ENCODE measurements around the gene CD164.
"Not testable (repeated sequence)": the region's sequence is repeated elsewhere in the genome, so short reads cannot be mapped to it uniquely, and the experiment has no call there.

Gene CD164

DNA sequence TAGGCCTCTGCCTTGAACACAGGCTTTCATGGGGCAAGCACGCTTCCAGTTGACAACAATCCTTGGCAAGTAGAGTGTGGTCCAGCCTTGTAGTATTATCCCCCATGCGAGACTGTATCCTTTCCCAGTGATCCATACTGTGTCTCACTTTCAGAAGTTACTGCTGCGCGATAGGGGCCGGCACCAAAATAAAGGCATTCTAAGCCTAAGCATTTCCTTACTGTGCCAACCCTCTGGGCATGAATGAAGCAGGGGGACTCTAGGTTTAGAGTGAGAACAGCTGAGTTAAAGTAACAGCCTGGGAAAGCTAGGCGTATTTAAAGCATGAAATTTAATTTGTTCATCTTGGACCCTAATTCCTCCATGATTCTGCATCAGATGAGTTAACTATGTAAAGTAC is 39.4 kb downstream of the CD164 start:
- no peak for DNase-seq (ENCODE audit: low spot score)

DNA sequence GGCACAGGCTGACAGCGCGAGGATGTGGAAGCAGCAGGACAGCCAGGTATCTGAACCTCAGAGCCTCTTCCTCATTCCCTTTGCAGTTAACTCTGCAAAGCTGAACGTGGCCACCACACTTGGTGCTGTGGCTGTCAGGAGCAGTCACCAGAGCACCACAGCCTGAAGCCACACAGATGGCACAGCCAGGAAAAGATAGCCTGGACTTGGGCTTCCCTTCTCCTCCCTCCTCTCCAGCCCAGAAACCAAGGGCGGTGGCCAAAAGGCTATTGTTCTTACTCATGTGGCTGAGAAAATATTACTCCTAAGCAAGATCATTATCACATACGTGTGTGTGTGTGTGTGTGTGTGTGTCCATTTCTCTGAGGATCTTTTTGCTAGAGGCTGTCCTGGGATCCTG is 39.8 kb downstream of the CD164 start:
- no peak for DNase-seq (ENCODE audit: low spot score)

DNA sequence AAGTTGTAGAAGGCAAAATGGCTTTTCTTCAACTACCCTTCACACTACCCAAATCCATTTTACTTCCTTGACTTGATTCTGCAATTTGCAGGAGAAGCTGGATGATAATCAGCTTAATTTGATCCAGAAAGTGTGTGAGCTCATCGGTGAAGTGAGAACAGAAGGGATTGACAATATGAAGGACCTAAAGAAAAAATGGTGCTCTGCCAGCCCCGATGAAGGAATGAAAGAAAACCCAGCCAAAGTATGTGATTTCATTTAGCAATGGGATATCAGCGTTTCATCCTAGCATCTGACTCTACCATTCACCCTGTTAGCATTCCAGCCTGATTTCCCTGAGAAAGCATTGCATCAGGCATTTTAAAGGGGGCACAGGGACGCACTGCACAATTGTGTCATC is 41.5 kb downstream of the CD164 start:
- no peak for DNase-seq (ENCODE audit: low spot score)

DNA sequence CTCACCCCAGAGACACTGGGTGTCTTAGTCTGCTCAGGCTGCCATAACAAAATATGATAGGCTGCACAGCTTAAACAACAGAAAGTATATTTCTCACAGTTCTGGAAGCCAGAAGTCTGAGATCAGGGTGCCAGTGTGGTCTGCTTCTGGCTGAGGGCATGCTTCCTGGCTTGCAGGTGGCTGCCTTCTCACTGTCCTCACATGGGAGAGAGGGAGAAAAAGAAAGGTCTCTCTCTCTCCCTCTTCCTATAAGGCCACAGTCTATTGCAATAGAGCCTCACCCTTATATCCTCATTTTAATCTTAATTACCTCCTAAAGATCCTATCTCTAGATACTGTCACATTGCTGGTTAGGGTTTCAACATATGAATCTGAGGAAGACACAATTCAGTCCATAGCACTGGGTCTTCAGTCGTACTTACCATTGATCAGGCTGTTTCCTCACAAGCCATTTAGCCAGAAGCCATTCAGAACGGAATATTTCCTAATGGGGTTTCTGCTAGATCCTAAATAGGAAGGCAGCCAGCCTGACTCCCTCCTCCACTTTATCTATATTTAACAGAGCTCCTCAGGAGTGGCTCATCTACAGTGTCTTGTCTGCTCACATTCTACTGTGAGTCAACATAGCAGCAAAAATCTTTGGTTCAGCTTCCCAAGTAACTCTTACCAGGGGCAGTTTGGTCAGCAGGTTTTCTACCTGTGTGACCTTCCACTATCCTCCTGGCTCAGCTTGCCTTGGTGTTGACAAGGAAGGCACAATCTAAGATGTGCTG is 42.2 kb downstream of the CD164 start:
- no peak for DNase-seq (ENCODE audit: low spot score)

DNA sequence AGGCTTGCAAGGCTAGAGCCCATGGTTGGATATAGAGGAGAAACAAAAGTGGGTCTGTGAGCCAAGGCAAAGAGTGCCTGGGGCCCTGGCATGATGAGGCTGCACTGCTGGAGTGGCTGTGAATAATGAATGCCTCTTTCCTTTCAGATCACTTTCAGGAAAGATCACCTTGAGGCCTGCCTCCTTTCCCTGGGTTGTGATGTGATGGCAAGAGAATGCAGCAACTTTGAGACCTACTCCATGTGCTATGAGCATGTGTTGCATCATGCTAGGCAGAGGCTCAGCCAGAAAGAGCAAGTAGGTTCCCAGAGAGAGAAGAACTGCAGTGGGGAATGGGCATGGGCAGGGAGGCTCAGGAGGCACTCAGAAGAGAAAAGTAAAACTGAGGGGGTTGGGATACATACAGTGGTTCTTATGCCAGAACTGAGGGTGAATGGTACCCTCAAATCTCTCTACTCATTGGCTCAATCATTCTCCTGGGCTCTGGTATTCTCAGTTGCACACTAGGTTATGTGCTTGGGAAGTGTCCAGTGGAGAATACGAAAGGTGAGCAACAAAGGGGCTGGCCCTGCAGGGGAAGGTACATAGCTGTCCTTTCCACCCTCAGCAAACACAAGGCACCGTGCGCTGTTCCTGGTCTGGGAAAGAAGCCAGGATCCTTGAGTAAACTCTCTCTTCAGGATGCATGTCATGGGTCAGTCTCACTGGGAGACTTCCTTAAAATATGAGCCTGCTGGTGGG is 45.9 kb downstream of the CD164 start:
- DNase-seq (ENCODE audit: low spot score): no peak

DNA sequence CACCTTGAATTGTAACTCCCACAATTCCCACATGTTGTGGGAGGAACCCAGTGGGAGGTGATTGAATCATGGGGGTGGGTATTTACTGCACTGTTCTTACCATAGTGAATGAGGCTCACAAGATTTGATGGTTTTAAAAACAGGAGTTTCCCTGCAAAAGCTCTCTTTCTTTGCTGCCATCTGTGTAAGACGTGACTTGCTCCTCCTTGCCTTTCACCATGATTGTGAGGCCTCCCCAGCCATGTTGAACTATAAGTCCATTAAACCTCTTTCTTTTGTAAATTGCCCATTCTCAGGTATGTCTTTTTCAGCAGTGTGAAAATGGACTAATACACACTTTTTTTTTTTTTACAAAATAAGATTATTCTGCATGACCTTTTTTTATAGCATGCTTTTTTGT is 48.4 kb downstream of the CD164 start:
- not testable (repeated sequence) for DNase-seq (ENCODE audit: low spot score)

DNA sequence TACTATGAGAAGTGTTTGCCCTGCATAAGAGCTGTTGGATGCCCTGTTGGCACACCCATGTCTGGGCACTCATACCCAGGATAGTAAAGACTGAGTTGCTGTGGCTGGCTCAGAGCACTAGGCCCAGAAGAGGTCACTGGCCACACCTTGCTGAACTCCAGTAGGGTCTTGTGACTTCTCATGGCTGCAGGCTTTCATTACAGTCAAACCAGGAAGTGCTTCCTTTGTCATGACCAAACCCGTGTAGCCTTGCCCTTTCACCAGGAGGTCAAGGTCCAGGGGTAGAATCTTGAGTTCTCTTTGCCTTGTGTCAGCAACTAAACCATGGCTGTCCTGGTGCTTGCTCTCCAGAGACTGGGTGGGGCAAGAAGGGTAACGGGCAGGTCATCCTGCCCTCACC is 49.5 kb downstream of the CD164 start:
- no peak for DNase-seq (ENCODE audit: low spot score)

DNA sequence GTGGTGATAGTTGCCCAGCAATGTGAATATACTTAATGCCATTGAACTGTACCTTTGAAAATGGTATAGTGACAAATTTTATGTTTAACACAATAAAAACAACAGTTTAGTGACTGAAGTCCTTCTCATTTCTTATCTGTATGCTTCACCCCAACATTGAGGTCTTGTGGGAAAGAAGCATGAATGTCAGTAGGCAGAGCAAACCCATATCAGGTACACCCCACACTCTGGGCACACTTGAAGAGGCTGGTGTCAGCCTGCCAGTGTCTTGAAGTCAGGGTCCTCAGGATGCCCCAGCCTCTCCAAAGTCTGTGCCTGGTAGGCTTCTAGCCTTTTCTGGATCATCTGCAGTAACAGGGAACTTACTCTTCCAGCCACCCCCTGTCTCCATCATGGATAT is 51.2 kb downstream of the CD164 start:
- DNase-seq (ENCODE audit: low spot score): no peak

DNA sequence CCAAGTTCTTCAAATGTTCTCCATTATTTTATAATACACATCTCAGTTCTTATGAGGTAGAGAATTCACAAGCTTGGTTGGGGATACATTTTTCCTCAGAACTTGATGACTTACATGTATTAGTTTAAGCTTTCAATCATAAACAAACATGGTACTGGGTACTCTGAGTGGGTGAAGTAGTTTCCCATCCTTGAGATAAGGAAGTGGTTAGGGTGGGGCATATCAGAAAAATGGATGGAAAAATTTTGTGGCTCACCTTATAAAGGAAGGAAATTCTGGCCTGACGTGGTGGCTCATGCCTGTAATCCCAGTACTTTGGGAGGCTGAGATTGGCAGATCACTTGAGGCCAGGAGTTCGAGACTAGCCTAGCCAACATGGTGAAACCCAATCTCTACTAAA is 52.0 kb downstream of the CD164 start:
- no peak for DNase-seq (ENCODE audit: low spot score)

DNA sequence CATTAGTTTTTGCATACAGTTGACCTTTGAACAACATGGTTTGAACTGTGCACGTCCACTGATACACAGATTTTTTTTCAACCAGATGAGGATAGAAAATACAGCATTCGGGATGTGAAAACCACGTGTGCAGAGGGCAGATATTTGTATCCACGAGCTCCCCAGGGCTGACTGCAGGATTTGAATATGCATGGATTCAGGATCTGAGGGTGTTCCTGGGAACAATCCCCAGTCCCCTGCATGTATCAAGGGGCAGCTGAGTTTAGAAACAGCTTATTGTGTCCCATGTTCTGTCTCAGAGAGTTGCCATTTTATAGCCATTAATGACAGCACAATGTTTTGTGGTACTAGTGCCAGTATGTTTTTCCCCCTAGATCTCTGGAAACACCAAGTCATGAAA is 53.6 kb downstream of the CD164 start:
- DNase-seq (ENCODE audit: low spot score): no peak

DNA sequence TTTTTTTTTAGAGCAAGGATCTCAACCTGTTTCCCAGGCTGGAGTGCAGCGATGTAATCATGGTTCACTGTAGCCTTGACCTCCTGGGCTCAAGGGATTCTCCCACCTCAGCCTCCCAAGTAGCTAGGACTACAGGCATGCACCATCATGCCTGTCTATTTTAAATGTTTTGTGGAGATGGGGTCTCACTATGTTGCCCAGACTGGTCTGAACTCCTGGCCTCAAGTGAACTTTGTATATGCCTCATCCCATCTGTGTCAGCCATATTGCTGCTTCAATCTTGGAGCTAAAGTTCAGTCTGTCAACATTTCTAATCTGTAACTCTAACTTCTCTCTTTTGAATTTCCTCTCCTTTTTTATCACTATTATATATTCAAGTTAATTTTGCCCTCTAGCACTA is 54.3 kb downstream of the CD164 start:
- no peak for DNase-seq (ENCODE audit: low spot score)

DNA sequence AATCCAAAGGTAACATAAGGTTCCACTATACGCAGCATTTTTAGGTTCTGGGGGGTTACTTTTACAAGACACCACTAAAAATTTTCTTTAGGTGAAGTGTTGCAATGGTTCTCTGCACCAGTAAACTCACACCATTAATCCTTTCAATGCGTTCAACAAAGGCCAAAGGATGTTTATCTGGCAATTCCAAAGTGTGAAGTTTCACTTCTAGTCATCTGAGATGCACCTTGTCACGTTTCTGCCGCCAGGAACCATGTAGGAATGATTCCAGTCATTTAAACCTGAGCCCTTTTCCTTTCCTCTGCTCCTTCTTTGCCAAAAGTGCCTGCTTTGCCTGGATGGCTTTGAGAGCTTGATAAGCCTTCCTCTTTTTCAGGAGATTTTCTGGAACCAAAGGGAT is 54.8 kb downstream of the CD164 start:
- no peak for DNase-seq (ENCODE audit: low spot score)

DNA sequence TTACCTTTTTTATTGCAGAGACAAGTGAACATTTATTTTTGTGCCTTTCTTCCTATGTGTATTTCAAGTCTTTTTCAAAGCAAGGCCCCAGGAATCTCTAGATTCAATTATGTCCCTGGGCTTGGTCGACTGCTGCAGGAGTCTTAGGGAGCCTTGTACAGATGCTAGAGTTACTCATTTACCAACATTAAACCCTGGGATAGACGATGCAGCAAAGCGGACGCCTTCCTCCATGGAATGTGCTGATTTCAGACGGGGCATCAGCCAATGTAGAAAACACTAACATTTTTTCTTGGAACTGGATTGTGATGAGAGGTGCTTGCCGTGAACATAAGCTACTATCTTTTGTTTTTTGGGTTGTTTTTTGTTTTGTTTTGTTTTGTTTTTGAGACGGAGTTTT is 55.9 kb downstream of the CD164 start:
- no peak for DNase-seq (ENCODE audit: low spot score)

DNA sequence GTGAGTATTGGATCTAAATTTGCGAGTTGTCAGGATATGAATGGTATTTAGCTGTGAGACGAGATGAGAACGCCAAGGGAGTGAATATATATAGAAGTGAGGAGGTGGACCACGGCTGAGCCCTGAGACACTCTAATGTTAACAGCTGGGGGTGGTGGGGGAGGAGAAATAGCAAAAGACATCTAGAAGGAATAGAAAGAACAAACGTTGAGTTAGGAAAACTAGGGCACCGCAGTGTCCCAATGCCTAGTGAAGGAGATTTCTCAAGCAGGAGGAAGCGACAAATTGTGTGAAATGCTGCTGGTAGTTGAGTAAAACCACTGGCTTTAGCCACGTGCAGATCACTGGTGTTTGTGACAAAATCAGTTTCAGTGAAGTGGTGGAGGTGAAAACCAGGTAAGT is 56.9 kb downstream of the CD164 start:
- DNase-seq (ENCODE audit: low spot score): no peak

DNA sequence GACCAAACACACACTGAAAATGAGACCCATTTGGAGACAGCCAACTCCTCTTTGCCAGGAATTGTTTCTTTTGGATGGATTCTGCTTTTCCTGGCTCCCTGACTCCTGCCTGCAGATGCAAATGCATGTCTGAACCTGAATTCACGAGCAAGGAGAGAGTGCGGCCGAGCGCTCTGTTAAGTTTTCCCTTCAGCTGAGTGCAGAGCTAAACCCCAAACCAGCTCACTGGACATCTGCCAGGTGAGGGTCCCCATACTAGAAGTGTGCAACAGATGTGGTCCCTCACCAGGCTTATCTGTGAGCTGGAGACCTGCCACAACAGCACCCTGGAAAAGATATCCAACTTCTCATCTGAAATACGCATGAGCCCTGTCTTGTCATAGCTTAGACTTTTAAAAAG is 59.0 kb downstream of the CD164 start:
- no peak for DNase-seq (ENCODE audit: low spot score)

DNA sequence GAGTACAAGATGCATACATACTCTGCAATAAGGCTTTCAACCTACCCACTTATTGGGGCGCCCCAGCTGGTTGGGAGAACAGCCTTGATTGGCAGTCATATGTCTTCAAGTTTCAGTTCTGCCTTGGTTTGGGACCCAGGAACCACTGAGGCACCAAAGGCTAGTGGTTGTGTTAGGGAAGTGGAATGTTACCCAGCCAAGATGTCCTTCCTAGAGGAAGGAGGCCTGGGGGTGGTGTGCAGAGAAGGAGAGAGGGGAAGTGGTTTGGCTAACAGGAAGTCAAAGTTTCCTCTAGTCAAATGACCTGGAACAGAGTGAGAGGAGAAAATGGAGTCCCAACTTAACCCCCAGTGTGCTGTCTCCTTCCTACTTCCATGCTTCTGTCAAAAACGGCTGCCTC is 59.4 kb downstream of the CD164 start:
- DNase-seq (ENCODE audit: low spot score): peak; percentile 77

DNA sequence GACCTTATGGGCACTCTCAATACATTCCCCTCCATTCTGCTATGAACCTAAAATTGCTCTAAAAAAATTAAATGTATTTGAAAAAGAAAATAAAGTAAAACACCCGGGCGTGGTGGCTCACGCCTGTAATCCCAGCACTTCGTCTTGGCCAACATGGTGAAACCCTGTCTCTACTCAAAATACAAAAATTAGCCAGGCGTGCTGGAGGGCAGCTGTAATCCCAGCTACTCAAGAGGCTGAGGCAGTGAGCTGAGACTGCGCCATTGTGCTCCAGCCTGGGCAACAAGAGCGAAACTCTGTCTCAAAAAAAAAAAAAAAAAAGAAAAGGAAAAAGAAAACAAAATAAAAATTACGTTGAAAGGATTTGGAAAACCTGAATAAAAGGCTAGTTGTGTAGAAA is 60.5 kb downstream of the CD164 start:
- no peak for DNase-seq (ENCODE audit: low spot score)

DNA sequence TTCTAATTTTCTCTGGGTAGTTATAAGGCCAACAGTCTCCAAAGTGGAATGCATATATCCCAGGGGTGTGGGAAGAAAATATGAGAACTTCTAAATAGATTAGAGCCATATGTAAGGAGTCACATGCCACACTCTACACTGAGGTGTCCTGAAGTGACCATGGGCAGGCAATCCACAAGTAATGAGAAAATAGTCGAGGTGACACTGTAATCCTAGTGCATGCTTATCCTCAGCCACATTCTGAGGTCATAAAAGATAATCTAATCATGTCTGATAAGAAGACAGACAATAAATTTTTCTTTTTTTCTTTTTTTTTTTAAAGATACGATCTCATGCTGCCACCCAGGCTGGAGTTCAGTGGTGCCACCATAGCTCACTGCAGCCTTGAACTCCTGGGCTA is 62.2 kb downstream of the CD164 start:
- DNase-seq (ENCODE audit: low spot score): no peak

DNA sequence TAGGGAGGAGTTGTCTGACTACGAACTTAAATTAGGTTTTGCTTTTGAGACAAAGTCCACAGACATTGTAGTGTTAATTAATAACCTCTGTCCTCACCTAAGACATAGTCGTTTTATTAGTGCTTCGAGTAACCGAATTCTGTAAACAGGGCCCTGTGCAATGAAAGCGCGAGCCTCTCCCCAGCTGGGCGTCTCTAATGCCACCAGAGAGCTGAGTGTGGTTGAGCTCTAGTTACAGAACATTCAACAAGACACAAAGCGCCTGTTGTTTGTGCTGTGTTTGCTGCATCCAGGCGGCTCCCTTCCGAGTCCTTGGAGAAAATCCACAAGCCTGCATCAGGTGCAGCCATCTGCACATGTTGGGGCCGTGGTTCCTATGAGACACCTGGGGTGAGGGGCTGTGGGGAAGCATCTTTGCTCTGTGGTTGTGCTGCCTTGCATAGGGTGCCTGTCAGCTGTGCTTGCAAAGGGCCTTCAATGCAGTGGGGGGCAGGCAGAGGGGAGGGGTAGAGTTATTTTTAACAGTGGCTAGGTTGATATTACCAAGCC is 63.9 kb downstream of the CD164 start:
- peak; percentile 90 for DNase-seq (ENCODE audit: low spot score)

DNA sequence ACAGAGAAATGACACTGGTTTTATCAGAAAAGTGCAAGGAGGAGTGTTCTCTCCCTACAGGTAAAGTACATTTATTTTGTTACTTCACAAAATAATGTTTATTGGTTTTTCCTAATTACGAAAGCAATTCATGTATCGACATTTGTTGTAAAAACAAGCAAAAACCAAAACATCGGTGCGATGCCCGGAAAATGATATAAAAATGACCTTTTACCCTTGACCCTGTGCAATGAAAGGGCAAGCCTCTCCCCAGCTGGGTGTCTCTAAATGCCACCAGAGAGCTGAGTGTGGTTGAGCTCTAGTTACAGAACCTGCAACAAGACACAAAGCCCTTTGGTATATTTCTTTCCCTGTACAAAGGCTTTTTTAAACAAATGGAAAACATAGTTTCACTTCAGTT is 65.4 kb downstream of the CD164 start:
- no peak for DNase-seq (ENCODE audit: low spot score)
